HG03039 (cell line): Measurements from ENCODE around the gene STPG4.
"Not testable (repeated sequence)": the region's sequence is repeated elsewhere in the genome, so short reads cannot be mapped to it uniquely, and the experiment has no call there.

Source experiments
- ATAC-seq: cut with Tn5 transposase; IDR thresholded peaks from one replicate; pipeline ENCODE4 v1.9.1; 2021; ENCODE audit warnings: mild to moderate bottlenecking, moderate library complexity; ENCODE audit not compliant: unreplicated experiment

The STPG4 gene

GRCh38 chr2:47173986-47174732, 19.1 kb upstream of the STPG4 start:
- ATAC-seq, result no peak

- no peak for ATAC-seq
These were observed 18.0 kb upstream of the STPG4 start for GRCh38 chr2:47172922-47173695.

- ATAC-seq, result no peak
These were observed 17.2 kb upstream of the STPG4 start for GRCh38 chr2:47172156-47172921.

GRCh38 chr2:47169784-47170183, 14.7 kb upstream of the STPG4 start:
- ATAC-seq, result no peak

- ATAC-seq, result not testable (repeated sequence)
These were observed 13.8 kb upstream of the STPG4 start for GRCh38 chr2:47168895-47169294.

- ATAC-seq, result no peak
These were observed 12.0 kb upstream of the STPG4 start for GRCh38 chr2:47167149-47167548.

- ATAC-seq, result no peak
These were observed 10.0 kb upstream of the STPG4 start for GRCh38 chr2:47165001-47165555.

GRCh38 chr2:47162780-47163179, 7.7 kb upstream of the STPG4 start:
- ATAC-seq, result no peak

GRCh38 chr2:47161475-47161874, 6.4 kb upstream of the STPG4 start:
- no peak for ATAC-seq

GRCh38 chr2:47160660-47161059, 5.6 kb upstream of the STPG4 start:
- no peak for ATAC-seq

- no peak for ATAC-seq
These were observed 5.1 kb upstream of the STPG4 start for GRCh38 chr2:47160211-47160610.

- ATAC-seq, result no peak
These were observed 4.5 kb upstream of the STPG4 start for GRCh38 chr2:47159627-47160026.

- ATAC-seq, result no peak
These were observed 3.5 kb upstream of the STPG4 start for GRCh38 chr2:47158576-47158975.

- no peak for ATAC-seq
These were observed 2.3 kb downstream of the STPG4 start for GRCh38 chr2:47152803-47153202.

GRCh38 chr2:47150175-47150574, 4.9 kb downstream of the STPG4 start:
- no peak for ATAC-seq

- ATAC-seq, result no peak
These were observed 8.1 kb downstream of the STPG4 start for GRCh38 chr2:47147021-47147420.

GRCh38 chr2:47145466-47145865, 9.6 kb downstream of the STPG4 start:
- no peak for ATAC-seq

- no peak for ATAC-seq
These were observed 13.6 kb downstream of the STPG4 start for GRCh38 chr2:47141520-47141919.

- ATAC-seq, result no peak
These were observed 20.6 kb downstream of the STPG4 start for GRCh38 chr2:47134386-47135090.

- ATAC-seq, result no peak
These were observed 22.1 kb downstream of the STPG4 start for GRCh38 chr2:47133046-47133445.
